IMR-90 (cell line): ENCODE measurements around the gene AHNAK. TPM values are rescaled to one million over a fixed set of nuclear protein-coding genes. Genes with fewer than 3 reads are reported as not detected.

ENCODE experiments used
- ATAC-seq: fragments of 200-7000 bp; cut with Tn5 transposase; 2 replicates; pipeline ENCODE4 v1.9.1; 2020; ENCODE audit warnings: low read depth, mild to moderate bottlenecking, moderate library complexity
- BruUV-seq: library from RNA; stranded (reverse); fragments of 400-500 nt; replicated peaks from 2 replicates; lab custom pipeline; 2021; lab: Mats Ljungman, UMichigan
- CTCF ChIA-PET: fragments of 300-600 bp; formaldehyde crosslinking; extraction: SDS; loops from one replicate; lab custom pipeline; 2021; ENCODE audit warnings: antibody characterized with exemption; lab: Yijun Ruan, JAX
- POLR2A ChIA-PET: fragments of 300-600 bp; sonication (Branson Sonifier 250); formaldehyde crosslinking; loops from one replicate; lab custom pipeline; 2022; ENCODE audit warnings: antibody characterized with exemption; ENCODE audit not compliant: unreplicated experiment; lab: Charles Lee
- DNase-seq: peaks from one replicate; pipeline ENCODE4 v3.0.0; 2013
- H2AFZ ChIP-seq: replicated peaks from 2 replicates; pipeline ENCODE3; 2013; ENCODE audit warnings: low read length, mild to moderate bottlenecking; ENCODE audit not compliant: poor library complexity
- H2AK5ac ChIP-seq: 2 replicates; pipeline ENCODE4 v1.6.1; 2013; ENCODE audit warnings: low read depth, low read length, inconsistent platforms
- H2AK9ac ChIP-seq: replicated peaks from 2 replicates; pipeline ENCODE3; 2013; ENCODE audit warnings: mild to moderate bottlenecking, low read depth, low read length, moderate library complexity; ENCODE audit not compliant: poor library complexity
- H2BK120ac ChIP-seq: 2 replicates; pipeline ENCODE4 v1.6.1; 2013; ENCODE audit warnings: low read depth, low read length, inconsistent platforms
- H2BK15ac ChIP-seq: 3 replicates; pipeline ENCODE4 v1.6.1; 2013; ENCODE audit warnings: low read depth, low read length, inconsistent platforms
- H2BK20ac ChIP-seq: 2 replicates; pipeline ENCODE4 v1.6.1; 2013; ENCODE audit warnings: low read depth, mild to moderate bottlenecking, inconsistent platforms, low read length, moderate library complexity
- H2BK5ac ChIP-seq: 2 replicates; pipeline ENCODE4 v1.6.1; 2013; ENCODE audit warnings: mild to moderate bottlenecking, low read depth, low read length, inconsistent platforms; ENCODE audit not compliant: poor library complexity, severe bottlenecking
- H3K14ac ChIP-seq: replicated peaks from 2 replicates; pipeline ENCODE4 v1.6.1; 2013; ENCODE audit warnings: low read depth, low read length, inconsistent platforms
- H3K18ac ChIP-seq: 2 replicates; pipeline ENCODE4 v1.6.1; 2013; ENCODE audit warnings: low read depth, low read length, control low read depth
- H3K23ac ChIP-seq: 2 replicates; pipeline ENCODE4 v1.6.1; 2013; ENCODE audit warnings: low read depth, low read length, inconsistent platforms
- H3K27ac ChIP-seq: 2 replicates; pipeline ENCODE4 v1.5.1; 2013; ENCODE audit warnings: mild to moderate bottlenecking, control low read depth, low read length; ENCODE audit not compliant: insufficient read depth
- H3K27me3 ChIP-seq: 2 replicates; pipeline ENCODE4 v1.6.1; 2013; ENCODE audit warnings: low read length; ENCODE audit not compliant: control insufficient read depth, insufficient read depth
- H3K36me3 ChIP-seq: 2 replicates; pipeline ENCODE4 v1.6.1; 2013; ENCODE audit warnings: low read length, mixed read lengths; ENCODE audit not compliant: control insufficient read depth, insufficient read depth
- H3K4ac ChIP-seq: 2 replicates; pipeline ENCODE4 v1.6.1; 2013; ENCODE audit warnings: low read depth, low read length, inconsistent platforms
- H3K4me1 ChIP-seq: 2 replicates; pipeline ENCODE4 v1.6.1; 2013; ENCODE audit warnings: low read length, mixed read lengths; ENCODE audit not compliant: control insufficient read depth, insufficient read depth
- H3K4me2 ChIP-seq: 2 replicates; pipeline ENCODE4 v1.6.1; 2013; ENCODE audit warnings: low read depth, mild to moderate bottlenecking, control low read depth, low read length, moderate library complexity
- H3K4me3 ChIP-seq: 2 replicates; pipeline ENCODE4 v1.5.1; 2013; ENCODE audit warnings: low read depth, mild to moderate bottlenecking, control low read depth, low read length, moderate library complexity; ENCODE audit not compliant: insufficient read depth
- H3K56ac ChIP-seq: 2 replicates; pipeline ENCODE4 v1.6.1; 2013; ENCODE audit warnings: low read length, inconsistent platforms; ENCODE audit not compliant: insufficient read depth; ENCODE audit errors: extremely low read depth
- H3K79me1 ChIP-seq, 2 experiments: 2 replicates each; pipeline ENCODE4 v1.6.1; 2013; ENCODE audit warnings: low read length in 2 of 2, inconsistent platforms in 1 of 2, low read depth in 1 of 2
- H3K9ac ChIP-seq: 2 replicates; pipeline ENCODE4 v1.6.1; 2013; ENCODE audit warnings: low read depth, low read length, control low read depth
- H3K9me1 ChIP-seq: 2 replicates; pipeline ENCODE4 v1.6.1; 2013; ENCODE audit warnings: low read length, inconsistent platforms; ENCODE audit not compliant: insufficient read depth
- H3K9me3 ChIP-seq: 2 replicates; pipeline ENCODE4 v1.6.1; 2013; ENCODE audit warnings: low read length; ENCODE audit not compliant: control insufficient read depth, insufficient read depth
- H4K20me1 ChIP-seq: 2 replicates; pipeline ENCODE4 v1.6.1; 2013; ENCODE audit warnings: low read length, inconsistent platforms; ENCODE audit not compliant: insufficient read depth
- H4K5ac ChIP-seq: 2 replicates; pipeline ENCODE4 v1.6.1; 2013; ENCODE audit warnings: mild to moderate bottlenecking, low read depth, low read length, control low read depth
- H4K8ac ChIP-seq, 2 experiments: 2 replicates each; pipeline ENCODE4 v1.6.1; 2013; ENCODE audit warnings: low read depth in 2 of 2, low read length in 2 of 2, control low read depth in 1 of 2, inconsistent platforms in 1 of 2
- H4K91ac ChIP-seq: 2 replicates; pipeline ENCODE4 v1.6.1; 2013; ENCODE audit warnings: low read depth, low read length, inconsistent platforms; ENCODE audit not compliant: insufficient read depth
- BHLHE40 ChIP-seq: fragments of 150-350 bp; IDR thresholded peaks from 2 replicates; pipeline ENCODE4 v1.6.1; 2016; ENCODE audit warnings: mild to moderate bottlenecking, low read depth, low read length
- CEBPB ChIP-seq: IDR thresholded peaks from 2 replicates; pipeline ENCODE4 v1.6.1; 2012; ENCODE audit warnings: low read depth, low read length, improper control_type of control experiment
- CTCF ChIP-seq: conservative IDR thresholded peaks from 2 replicates; pipeline ENCODE4 v1.5.1; 2012; ENCODE audit warnings: mild to moderate bottlenecking, low read depth, low read length, improper control_type of control experiment
- FOS ChIP-seq: fragments of 150-350 bp; IDR thresholded peaks from 2 replicates; pipeline ENCODE4 v1.6.1; 2016; ENCODE audit warnings: low read depth, low read length
- MAFK ChIP-seq: IDR thresholded peaks from 2 replicates; pipeline ENCODE4 v1.6.1; 2012; ENCODE audit warnings: low read depth, low read length, improper control_type of control experiment
- MAZ ChIP-seq: IDR thresholded peaks from 2 replicates; pipeline ENCODE4 v1.6.1; 2012; ENCODE audit warnings: low read depth, mild to moderate bottlenecking, low read length, improper control_type of control experiment, moderate library complexity, borderline replicate concordance
- MXI1 ChIP-seq: IDR thresholded peaks from 2 replicates; pipeline ENCODE4 v1.6.1; 2012; ENCODE audit warnings: low read depth, mild to moderate bottlenecking, low read length, moderate library complexity, borderline replicate concordance
- NFE2L2 ChIP-seq: fragments of 150-350 bp; IDR thresholded peaks from 2 replicates; pipeline ENCODE4 v1.6.1; 2016; ENCODE audit warnings: low read depth, mild to moderate bottlenecking, low read length
- POLR2A ChIP-seq: IDR thresholded peaks from 2 replicates; pipeline ENCODE4 v1.6.1; 2012; ENCODE audit warnings: mild to moderate bottlenecking, low read depth, low read length
- RAD21 ChIP-seq: IDR thresholded peaks from 2 replicates; pipeline ENCODE4 v1.6.1; 2012; ENCODE audit warnings: low read length, improper control_type of control experiment
- RCOR1 ChIP-seq: IDR thresholded peaks from 2 replicates; pipeline ENCODE4 v1.6.1; 2012; ENCODE audit warnings: mild to moderate bottlenecking, low read length, improper control_type of control experiment; ENCODE audit not compliant: insufficient replicate concordance
- RFX5 ChIP-seq: IDR thresholded peaks from 2 replicates; pipeline ENCODE4 v1.8.0; 2012; ENCODE audit warnings: low read depth, mild to moderate bottlenecking, low read length, moderate library complexity
- SMC3 ChIP-seq: fragments of 150-350 bp; IDR thresholded peaks from 2 replicates; pipeline ENCODE4 v1.6.1; 2016; ENCODE audit warnings: low read depth, mild to moderate bottlenecking, antibody characterized with exemption, low read length, moderate library complexity
- USF2 ChIP-seq: fragments of 150-350 bp; IDR thresholded peaks from 2 replicates; pipeline ENCODE4 v1.6.1; 2017; ENCODE audit warnings: mild to moderate bottlenecking, antibody characterized with exemption, low read length, low read depth
- WGBS, 2 experiments: methylation state at CpG; one replicate each; pipeline versions ENCODE4 v1.1.5 to v1.1.7; 2013; ENCODE audit warnings: missing lambda C conversion rate in 2 of 2; ENCODE audit not compliant: insufficient read length in 1 of 2; ENCODE audit errors: extremely low coverage in 2 of 2; 5-methylcytosine and 5-hydroxymethylcytosine counted together
- dilution Hi-C: fragments of 300-500 bp; cut with HindIII; formaldehyde crosslinking; loops from one replicate; pipeline ENCODE4 v1.14.3; 2018; ENCODE audit warnings: low sequenced_read_pairs; ENCODE audit not compliant: unreplicated experiment
- in situ Hi-C: fragments of 300-500 bp; cut with MboI; formaldehyde crosslinking; loops from 3 replicates; pipeline ENCODE4 v1.14.3; 2019; ENCODE audit warnings: low sequenced_read_pairs, inconsistent platforms, mixed read lengths
- intact Hi-C: fragments of 100-400 bp; cut with micrococcal nuclease; formaldehyde crosslinking; loops from 2 replicates; pipeline ENCODE4 v1.10.0; 2022
- polyA plus RNA-seq, 3 experiments: library from polyadenylated mRNA; depleted of rRNA; stranded (reverse); fragments of >200 nt; gene quantifications; 2 replicates each; pipeline ENCODE4 v1.2.3, GENCODE V29; 2012; ENCODE audit warnings: low replicate concordance in 1 of 3
- total RNA-seq: library from RNA; depleted of rRNA; stranded (reverse); fragments of >200 nt; gene quantifications from 2 replicates; pipeline ENCODE4 v1.2.3, GENCODE V29; 2012
- TF ChIP-seq, protein P1 (sequence below): fragments of 150-350 bp; IDR thresholded peaks from 2 replicates; pipeline ENCODE4 v1.6.1; 2016; ENCODE audit warnings: low read depth, mild to moderate bottlenecking, low read length, moderate library complexity, borderline replicate concordance

Gene AHNAK
- total and polyA plus RNA-seq, 2 of the 4 experiments (the other 2 are of a cell fraction) = 95.1 to 695 TPM

DNA sequence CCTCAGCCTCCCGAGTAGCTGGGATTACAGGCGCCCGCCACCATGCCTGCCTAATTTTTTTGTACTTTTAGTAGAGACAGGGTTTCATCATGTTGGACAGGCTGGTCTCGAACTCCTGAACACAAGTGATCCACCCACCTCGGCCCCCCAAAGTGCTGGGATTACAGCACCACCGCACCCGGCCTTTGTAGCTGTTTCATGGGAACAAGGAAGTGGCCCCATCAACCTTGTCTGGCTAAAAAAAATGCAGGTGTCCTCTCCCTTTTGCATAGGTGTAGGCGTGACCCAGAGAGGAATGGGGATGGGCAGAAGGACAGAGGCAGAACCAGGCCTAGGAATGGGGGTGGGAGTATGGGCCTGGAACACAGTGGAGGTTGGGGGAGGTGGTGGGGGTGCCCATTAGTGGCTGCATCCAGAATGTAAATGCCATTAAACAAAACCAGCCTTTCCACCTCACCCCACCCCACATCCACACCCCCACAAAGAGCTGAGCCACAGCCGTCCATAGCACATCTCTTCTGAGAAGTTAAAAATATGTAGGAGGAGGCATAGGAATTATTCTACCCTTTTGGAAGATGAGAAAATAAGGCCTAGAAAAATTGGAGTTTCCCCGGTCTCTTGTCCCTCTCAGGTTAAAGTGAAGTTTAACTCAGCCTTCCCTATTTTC, 150.6 kb downstream of the AHNAK start:
- dilution Hi-C loops = no loop called here
- Histone ChIP-seq H3K27me3 (no peaks in the 10 kb centered on the region), H3K9ac (no peak overlapping the region), H2AK5ac (peak overlapping the region; percentile 56; the same call in 1 of the 2 replicates), H2BK120ac (no peak overlapping the region), H3K4me2 (no peak overlapping the region), H3K9me1 (no peaks in the 10 kb centered on the region), H3K14ac (no peak overlapping the region), H3K56ac (no peak overlapping the region), H2AFZ (no peak overlapping the region), H3K4me3 (no peak overlapping the region), H4K8ac (no peak overlapping the region; a peak in 1 of 4 replicates), H2BK15ac (no peak overlapping the region), H3K9me3 (no peaks in the 10 kb centered on the region), H4K91ac (no peak overlapping the region), H4K20me1 (no peaks in the 10 kb centered on the region), H2AK9ac (no peak overlapping the region), H3K18ac (no peak overlapping the region), H2BK5ac (no peak overlapping the region), H3K23ac (no peak overlapping the region), H3K36me3 (no peaks in the 10 kb centered on the region), H3K27ac (no peak overlapping the region), H3K4me1 (peaks cover 22% of the 10 kb centered on the region), H4K5ac (no peak overlapping the region), H3K4ac (no peak overlapping the region), H3K79me1 (no peaks in the 10 kb centered on the region; a peak in 1 of 4 replicates), H2BK20ac (no peak overlapping the region)
- DNase-seq (no peak), ATAC-seq (no peak)
- intact Hi-C loops = loop anchor here (1.0 to 2.0 kb wide), 4 partner anchors 29 to 298 kb away; no protein-coding TSS in a partner anchor
- 100% methylated on average over 4 of the region's 10 CpGs; no CpG with 5 or more reads in 1 of the 2 experiments for WGBS, 2 experiments
- BruUV-seq = no TSS peak
- ChIA-PET POLR2A (no interaction called here), CTCF (interaction anchor here (0.8 to 2.6 kb wide), 8 partner anchors 22 to 334 kb away, joined by 3 to 15 read pairs (median 7); partner anchors contain the start of genes LRRN4CL and SCGB1A1)
- in situ Hi-C loops = loop anchor here (5.0 to 25.0 kb wide), 3 partner anchors 161 to 466 kb away; no protein-coding TSS in a partner anchor
- TF ChIP-seq BHLHE40 (no peak), MXI1 (no peak), CTCF (no peak), CEBPB (no peak), MAZ (no peak), SMC3 (no peak), NFE2L2 (no peak), MAFK (no peak), FOS (no peak), POLR2A (no peak), RCOR1 (no peak), RFX5 (no peak), USF2 (no peak), RAD21 (no peak)
- TF ChIP-seq, protein P1, sequence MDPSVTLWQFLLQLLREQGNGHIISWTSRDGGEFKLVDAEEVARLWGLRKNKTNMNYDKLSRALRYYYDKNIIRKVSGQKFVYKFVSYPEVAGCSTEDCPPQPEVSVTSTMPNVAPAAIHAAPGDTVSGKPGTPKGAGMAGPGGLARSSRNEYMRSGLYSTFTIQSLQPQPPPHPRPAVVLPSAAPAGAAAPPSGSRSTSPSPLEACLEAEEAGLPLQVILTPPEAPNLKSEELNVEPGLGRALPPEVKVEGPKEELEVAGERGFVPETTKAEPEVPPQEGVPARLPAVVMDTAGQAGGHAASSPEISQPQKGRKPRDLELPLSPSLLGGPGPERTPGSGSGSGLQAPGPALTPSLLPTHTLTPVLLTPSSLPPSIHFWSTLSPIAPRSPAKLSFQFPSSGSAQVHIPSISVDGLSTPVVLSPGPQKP = no peak
